GM19372 (cell line): ENCODE data around the gene SH3PXD2A.
"Not testable (repeated sequence)": the region's sequence is repeated elsewhere in the genome, so short reads cannot be mapped to it uniquely, and the experiment has no call there.

Experiments used
- ATAC-seq: cut with Tn5 transposase; IDR thresholded peaks from one replicate; pipeline ENCODE4 v1.9.1; 2021; ENCODE audit warnings: mild to moderate bottlenecking, low read depth, moderate library complexity; ENCODE audit not compliant: unreplicated experiment

SH3PXD2A gene

DNA sequence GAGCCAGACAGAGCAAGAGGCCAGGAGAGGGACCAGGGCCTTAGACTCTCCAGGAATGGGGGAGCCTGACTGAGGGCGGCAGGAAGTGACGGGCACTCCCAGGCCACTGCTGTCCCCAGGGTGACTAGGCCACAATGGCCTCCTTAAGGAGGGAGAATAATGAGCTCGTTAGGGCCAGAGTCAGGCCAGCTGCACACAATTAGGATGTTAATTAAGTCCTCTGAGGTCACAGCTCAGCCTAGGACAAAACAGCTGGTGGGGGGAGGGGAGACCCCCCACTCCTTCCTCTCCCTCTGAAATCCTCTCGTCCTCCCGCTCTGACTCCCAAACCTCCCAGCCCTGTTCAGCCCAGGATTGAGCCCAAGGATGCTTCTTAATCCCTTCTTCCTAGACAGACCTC lies 218.9 kb downstream of the SH3PXD2A start:
- no peak for ATAC-seq

DNA sequence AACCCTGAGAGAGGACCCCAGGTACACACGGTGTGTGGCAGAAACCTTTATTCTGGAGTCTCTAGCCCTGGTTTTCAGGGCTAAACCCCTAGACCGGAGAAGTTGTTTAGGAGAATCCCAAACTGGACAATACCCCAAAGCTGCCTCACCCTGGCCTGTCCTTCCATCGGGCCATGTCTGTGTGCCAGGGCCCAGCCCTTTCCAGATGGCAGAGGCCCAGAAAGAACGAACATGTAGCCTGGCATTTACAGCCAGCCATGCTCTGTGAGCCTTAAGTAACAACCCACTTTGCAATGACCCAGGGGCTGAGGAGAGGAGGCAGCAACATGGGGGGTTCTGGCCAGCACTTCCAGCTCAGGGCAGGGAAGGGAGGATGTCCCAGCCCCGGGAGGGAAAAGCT lies 219.8 kb downstream of the SH3PXD2A start:
- no peak for ATAC-seq

DNA sequence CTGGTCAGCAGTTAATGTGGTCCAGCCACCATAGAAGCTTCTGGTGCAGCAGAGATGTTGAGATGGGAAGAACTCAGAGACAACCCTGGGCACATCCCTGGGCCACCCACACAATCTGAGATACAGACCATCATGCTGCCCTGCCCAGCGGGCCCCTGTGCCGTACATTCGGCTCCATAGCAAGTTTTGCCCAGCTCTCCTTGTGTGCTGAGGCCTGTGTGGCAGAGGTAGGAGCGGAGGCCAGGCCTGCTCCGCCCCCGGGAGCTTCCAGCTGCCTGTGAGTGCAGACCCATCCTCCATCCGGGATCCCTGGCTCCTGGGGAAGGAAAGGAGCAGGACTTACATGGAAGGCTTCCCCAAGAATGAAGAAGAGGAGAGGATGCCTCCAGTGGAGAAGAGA lies 221.5 kb downstream of the SH3PXD2A start:
- ATAC-seq = no peak

DNA sequence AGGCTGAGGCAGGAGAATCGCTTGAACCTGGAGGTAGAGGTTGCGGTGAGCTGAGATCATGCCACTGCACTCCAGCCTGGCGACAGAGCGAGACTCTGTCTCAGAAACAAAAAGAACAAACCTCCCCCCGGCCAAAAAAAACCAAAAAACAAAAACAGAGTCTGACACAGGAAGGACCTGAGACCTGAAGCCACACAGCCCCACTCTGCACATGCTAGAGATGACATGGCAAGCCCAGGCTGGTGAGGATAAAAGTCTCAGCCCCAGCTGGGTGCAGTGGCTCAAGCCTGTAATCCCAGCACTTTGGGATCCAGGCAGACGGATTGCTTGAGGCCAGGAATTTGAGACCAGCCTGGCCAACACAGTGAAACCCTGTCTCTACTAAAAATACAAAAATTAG lies 222.5 kb downstream of the SH3PXD2A start:
- ATAC-seq = not testable (repeated sequence)

DNA sequence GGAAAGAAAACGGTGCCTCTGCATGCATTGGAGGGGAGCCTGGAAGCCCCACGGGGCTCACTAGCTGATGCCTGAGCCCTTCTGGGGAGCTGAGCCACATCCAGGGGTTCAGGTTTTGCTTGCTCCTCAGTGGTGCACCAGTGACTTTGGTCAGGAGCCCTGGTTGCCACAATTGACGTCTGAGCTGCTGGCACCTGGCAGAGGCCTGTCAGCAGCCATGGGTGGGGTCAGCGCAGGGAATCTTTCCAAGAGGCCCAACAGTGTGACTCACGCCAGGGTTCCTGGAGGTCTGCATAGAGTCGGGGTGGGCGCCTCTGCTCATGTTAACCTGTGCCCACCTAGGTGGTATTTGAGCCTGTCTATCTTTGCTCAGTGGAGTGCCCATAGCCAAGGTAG lies 223.1 kb downstream of the SH3PXD2A start:
- ATAC-seq = no peak

DNA sequence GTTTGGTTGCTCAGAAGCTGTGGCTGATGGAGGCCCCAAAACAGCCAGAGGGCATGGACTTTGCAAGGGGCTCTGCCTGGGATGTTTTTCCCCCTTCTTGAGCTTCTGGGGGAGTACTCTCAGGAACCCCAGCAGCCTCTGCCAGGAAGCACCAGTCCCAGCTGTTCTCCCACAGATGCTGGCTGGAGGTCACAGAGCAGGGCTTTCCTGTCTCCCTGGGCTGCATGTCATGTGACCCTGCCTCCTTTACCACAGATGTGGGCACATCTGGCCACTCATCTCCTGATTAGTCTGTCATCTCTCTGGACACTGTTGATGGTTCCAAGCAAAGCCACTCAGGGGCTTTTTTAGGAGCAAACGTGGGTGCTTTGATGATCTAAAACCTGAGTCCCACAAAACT lies 225.2 kb downstream of the SH3PXD2A start:
- no peak for ATAC-seq

DNA sequence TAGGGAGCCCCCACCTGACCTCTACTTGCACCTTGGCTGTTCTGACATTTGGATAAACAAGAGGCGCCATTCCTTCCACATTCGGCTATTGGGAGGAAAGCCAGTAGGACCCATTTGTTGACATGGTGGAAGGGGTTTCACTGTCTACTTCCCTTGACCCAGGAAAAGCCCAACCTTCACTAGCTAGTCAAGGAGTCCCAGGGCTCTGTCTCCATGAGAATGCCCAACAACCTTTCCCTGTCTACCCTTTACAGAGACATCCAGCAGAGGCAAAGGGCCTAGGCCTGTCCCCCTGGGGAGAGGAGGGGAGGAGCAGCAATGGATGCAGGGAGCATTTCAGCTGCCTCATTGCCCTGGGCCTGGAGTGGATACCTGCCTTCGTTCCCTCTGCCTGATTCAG lies 225.8 kb downstream of the SH3PXD2A start:
- ATAC-seq = no peak

DNA sequence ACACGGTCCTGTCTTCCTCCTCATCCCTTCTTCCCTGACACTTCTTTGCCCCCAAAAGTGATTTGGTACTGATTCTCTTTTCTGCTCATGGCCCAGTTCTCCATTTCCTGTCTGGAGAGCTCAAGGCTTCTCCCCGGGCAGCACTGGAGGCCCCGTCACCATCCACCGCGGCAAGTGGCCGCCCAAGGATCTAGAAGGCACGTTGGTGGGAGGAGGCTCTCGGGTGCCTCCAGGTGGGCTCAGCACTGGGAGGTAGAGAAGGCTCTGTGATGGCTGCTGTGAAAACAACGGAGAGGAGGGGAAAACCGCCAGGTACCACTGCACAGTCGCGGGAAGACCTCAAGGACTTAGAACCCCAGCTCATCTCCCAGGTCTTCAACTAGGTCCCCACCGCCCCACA lies 227.5 kb downstream of the SH3PXD2A start:
- ATAC-seq = no peak

DNA sequence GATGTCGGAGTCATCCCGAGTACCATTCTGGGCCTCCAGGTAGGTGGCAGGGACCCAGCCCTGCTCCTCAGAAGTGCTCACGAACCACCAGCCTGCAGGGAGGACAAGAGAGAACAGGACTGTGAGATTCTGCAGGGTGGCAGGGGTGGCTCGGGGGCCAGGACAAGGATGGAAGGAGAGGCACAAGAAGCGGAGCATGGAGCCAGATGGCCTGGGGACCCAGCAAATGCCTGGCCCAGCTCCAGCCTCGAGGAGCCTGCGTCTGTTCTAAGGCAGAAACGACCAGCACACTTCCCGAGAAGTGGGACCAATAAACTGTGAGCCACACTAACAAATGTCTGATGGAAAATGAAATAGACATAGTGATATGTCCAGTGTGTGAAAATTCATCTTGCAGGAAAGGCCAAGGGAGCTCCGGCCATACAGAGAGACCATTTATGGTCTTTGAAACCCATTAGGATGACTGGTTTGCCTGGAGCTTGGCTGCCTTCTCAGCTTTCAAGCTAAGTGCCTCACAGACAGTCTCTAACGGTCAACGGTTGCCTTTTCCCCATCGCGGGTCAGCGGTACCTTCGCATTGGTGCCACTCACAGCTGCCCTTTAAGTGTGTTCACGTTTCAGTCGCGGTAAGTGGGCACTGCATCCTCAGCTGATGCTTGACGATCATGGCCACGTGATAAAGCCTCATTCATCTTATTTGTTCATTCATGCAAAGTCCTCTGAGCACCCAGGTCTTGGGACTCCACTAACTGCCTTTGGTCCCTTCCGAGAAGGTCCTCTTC lies 228.1 kb downstream of the SH3PXD2A start:
- ATAC-seq = no peak

DNA sequence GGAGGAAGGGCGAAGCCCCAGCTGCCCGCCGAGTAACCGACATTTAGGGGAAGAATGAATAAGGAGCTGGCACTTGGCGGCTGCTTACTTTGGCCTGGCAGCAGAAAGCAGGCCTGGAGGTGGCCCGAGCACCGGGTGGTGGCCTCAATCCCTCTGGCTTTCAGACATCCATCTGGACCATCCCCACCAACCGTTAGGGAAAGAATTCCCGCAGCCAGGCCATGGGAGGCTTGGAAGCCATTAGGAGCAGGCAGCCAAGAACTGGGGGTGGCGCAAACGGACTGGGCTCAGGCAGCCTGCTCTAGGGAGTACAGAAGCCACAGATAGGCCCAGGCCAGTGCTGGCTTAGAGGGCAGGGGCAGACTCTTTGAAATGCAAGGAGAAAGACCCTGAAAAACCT lies 229.2 kb downstream of the SH3PXD2A start:
- ATAC-seq = no peak

DNA sequence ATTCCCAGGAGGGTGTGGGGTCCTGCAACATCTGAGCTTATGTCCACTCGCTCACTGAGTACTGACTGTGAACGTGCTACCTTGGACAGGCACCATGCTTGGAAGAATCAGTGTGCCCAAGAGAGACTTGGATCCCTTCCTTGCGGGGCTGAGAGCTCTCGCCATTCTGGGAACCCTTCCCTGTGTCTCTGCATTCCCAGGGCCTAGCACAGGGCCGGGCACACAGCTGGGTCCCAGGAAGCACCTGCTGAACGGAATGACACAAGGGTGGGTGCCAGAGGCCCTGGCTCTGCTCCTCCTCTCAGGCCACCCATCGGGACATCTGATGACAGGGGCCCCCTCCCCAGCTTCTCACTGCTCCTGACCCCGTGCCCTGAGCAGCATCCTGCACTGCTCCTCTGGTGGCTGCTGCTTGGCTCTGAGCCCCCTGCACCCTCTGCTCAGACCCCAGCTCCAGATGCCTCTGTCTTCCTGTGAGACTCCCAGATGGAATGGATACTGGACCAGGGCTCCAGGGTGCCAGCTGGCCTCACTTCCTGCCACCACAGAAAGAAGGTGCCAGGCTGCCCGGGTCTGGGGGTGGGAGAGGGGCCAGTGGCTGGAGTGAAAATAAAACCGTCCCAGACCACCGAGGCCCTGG lies 232.3 kb downstream of the SH3PXD2A start:
- ATAC-seq = no peak

DNA sequence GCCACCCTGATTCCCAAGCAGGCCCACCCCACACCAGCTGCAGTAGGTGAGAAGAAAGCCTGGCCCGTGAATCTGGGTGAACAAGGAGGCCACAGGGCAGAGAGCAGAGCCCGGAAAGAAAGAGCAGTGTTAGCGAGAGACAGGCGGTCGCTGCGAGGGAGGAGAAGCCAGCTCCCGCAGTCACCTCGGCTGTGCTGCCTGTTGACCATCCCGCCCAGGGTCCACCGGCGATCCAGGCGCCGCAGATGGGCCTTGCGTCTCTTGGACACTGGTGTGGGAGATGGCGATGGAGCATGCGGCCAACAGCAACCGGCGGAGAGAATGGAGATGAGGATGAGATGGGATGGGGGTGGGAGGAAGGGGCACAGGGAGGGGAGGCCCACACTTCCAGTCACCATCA lies 233.1 kb downstream of the SH3PXD2A start:
- no peak for ATAC-seq

DNA sequence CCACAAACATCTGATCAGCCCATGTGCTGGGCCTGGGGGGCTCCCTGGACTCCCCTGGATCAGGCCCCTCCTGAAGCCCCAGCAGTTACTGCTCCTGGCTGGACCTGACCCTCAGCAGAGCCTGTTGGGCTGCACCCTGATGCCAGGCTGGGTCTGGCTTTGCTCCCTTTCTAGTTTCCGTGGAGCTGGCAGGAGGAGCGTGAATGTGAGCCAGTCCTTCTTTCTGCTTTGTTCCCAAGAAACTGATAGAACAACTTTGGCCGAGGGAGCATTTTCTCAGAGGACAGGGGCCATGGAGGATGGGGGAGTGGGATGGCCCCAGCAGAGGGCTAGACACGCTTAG lies 233.6 kb downstream of the SH3PXD2A start:
- no peak for ATAC-seq

DNA sequence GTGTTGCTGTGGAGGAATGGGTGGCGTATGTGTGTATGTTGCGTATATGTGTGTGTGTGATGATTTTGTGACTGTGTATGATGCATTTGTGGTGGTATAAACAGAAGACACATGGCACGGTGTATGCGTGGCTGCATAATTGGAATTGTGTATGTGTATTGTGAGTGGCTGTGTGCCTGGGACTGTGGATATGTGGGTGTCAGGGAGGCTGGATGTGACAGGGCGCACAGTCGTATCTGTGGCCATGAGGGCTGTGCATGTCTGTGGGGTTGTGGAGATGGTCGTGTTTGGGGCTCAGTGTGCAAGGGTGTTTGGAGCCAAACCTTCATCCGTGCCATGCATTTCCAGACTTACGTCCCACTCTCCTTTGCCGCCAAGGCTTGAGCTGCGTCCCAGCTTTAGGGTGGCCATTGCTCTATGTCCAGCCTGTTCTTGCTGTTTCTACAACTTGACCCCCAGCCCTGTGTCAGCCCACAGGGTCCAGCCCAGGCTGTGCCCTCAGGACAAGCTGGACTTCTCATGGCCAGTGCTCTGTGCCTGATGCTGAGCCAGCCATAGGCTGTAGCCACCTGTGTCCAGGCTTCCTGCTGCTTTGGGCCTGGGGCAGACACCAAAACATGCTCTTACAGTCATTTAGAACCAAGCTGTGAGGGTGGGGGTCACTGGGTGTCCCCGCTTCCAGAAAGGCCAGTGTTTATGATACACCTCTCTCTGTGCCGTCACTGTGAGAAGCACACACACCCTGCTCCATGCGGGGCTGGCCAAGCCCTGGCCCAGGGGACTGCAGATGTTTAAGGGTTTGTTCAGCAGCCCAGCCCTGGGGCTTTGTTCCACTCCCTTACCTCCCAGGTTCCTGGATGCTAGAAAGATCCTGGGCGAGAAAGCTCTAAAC lies 234.2 kb downstream of the SH3PXD2A start:
- no peak for ATAC-seq

DNA sequence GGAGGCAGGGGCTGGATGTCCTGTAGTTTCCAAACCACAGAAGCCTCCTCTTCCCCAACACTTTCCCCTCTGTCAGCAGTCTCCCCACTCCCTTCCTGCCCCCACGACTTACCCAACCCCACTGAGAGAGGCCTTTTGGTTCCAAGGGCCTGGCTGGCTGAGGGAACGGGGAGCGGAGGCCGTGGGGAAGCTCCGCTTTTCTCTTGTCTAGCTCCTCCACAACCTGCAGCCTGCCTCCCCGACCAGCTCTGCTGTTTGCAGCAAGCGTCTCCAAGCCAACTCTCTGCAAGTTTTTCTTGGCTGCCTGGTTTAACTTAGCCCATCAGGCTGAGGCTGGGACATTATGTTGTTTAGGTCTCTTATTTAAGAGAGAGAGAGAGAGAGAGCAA lies 235.0 kb downstream of the SH3PXD2A start:
- ATAC-seq = no peak

DNA sequence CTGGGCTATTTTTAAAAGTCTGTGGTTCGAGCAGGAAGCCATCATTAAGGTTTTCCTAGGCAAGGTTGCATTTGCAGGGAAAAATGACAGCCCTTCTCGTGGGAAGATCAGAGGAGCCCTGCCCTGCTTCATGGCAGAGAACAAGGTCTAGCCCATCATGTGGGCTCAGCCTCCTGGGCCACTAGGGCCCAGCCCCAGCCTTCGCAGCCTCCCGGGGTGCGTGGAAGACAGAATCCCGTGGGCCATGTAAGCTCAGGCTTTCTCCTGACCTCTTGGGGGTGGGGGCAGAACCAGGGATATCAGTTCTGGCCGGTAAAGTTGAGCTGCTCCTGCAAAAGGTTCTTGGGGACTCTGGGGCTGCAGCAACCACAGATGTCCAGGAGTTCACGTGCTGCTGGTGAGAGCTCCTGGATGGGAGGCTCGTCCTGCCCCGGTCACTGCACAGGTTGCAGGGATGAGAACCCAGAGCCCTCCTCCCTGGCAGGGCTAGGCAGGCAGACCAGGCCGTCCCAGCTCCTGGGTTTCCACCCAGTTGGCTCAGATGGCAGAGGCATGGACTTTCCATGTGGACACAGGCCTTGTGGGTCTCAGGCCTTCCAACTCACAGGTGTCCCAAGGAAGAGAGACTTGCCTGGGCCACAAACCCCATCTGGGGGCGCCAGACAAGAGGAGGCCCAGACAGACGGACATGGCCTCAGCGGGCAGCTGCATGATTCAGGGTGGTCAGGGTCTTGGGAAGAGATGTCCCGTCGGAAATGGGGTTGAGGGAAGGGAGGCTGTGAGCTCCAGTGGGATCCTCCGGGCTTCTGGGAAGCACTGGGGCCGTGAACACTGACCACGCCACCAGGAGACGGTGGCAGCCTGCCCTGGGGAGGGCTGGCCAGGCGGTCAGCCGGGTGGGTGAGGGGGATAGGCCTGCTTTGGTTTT lies 235.7 kb downstream of the SH3PXD2A start:
- ATAC-seq = no peak

DNA sequence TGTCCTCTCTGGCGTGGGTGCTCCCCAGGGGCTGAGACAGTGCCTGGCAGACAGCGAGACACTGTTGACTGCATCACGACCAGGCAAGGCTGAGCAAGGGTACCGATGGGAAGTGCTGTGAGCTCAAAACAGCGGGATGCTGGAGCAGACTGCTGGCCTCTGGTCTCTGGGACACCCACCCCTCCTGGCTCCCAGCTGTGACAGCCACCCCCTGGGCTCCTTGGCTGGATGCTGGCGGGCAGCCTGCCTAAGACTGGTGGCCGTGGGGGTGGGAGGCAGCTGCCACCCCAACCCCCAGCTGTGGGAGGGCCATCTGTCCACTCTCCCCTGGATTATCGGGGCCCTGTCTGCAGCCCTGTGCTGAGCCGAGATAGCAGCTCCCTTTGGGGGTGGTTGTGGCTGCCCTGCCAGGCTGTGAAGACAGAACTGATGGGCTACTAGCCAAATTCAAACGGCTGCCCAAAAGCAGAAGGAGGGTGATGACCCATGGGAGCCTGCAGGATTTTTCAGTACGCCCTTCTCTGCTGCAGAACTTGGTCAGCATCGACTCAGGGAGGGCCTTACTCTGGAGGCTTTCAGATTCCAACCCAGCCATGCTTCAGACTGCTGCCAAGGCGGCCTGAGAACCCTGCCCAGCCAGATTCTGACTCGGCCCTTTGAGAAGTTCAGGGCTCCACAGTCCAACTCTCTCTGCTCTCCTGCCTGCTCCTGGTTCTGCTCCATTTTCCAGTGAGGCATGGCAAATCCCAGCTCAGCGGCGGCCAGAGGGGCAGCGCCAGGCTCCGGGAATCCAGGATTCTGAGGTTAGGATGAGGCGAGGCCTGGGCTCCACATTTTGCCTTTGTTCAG lies 236.6 kb downstream of the SH3PXD2A start:
- ATAC-seq = no peak

DNA sequence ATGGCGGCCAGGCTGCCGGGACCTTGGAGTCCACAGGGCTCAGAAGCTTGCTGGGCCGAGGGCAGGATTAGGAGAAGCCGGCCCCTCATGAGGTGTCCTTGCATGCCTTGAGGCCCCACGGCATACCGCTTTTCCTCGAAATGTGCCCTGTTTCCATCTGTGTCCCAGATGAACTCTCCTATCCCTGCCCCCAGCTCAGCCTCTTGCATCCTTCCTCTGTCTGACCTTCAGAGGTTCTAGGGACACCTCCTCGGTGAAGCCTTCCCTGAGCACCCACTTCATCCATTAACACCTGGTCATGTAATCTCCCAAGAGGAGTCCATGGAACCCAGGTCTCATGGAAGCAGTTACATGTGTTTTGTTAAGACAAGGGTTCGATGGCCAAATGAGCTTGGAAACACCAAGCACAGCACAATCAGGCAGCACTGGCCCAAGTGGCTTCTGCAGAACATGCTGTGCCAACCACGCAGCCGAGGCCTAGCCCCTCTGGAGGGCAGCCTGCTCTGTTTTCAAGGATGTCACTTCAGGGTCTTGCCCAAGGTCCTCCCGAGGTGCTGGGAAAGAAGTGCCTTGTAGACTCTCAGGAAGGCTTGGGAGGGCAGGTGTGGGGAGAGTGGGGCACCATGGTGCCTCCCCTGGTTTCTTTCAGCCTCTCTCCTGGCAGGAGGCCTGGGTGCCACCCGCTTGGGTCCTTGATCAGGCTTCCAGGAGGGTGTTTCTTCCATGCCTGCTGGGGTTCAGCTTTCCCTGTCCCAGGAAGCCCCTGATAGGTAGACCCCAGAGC lies 237.6 kb downstream of the SH3PXD2A start:
- no peak for ATAC-seq
